Astrocyte (in vitro differentiated cells and primary cell): ENCODE results near the gene EIF3L. TPM values are rescaled to one million over a fixed set of nuclear protein-coding genes. Genes with fewer than 3 reads are reported as not detected.

Experiments used
- DNase-seq: peaks from one replicate; pipeline ENCODE4 v3.0.0-alpha.2; 2010; ENCODE audit warnings: low read depth
- FAIRE-seq: peaks from 2 replicates; lab custom pipeline; 2011; peaks lifted over from hg19 to GRCh38; lab: Jason Lieb, UNC
- H2AFZ ChIP-seq: 2 replicates; pipeline ENCODE4 v1.6.0; 2012; ENCODE audit warnings: low read depth, low read length, inconsistent platforms
- H3K27ac ChIP-seq: 2 replicates; pipeline ENCODE4 v1.5.1; 2011; ENCODE audit warnings: low read depth, low read length, inconsistent platforms
- H3K27me3 ChIP-seq: 2 replicates; pipeline ENCODE4 v1.6.0; 2011; ENCODE audit warnings: low read length, inconsistent platforms; ENCODE audit not compliant: insufficient read depth
- H3K36me3 ChIP-seq: 2 replicates; pipeline ENCODE4 v1.5.1; 2011; ENCODE audit warnings: low read length, inconsistent platforms; ENCODE audit not compliant: insufficient read depth
- H3K4me1 ChIP-seq: 2 replicates; pipeline ENCODE4 v1.5.1; 2011; ENCODE audit warnings: low read length, inconsistent platforms; ENCODE audit not compliant: insufficient read depth
- H3K4me2 ChIP-seq: 2 replicates; pipeline ENCODE4 v1.6.0; 2012; ENCODE audit warnings: low read length, inconsistent platforms
- H3K4me3 ChIP-seq: 2 replicates; pipeline ENCODE4 v1.5.1; 2011; ENCODE audit warnings: low read depth, mild to moderate bottlenecking, low read length, inconsistent platforms; ENCODE audit not compliant: insufficient read depth
- H3K79me2 ChIP-seq: 2 replicates; pipeline ENCODE4 v1.6.0; 2012; ENCODE audit warnings: mild to moderate bottlenecking, low read length, inconsistent platforms; ENCODE audit not compliant: insufficient read depth
- H3K9ac ChIP-seq: 2 replicates; pipeline ENCODE4 v1.6.0; 2012; ENCODE audit warnings: mild to moderate bottlenecking, low read length, inconsistent platforms
- H3K9me3 ChIP-seq: 2 replicates; pipeline ENCODE4 v1.5.1; 2012; ENCODE audit warnings: low read depth, mild to moderate bottlenecking, low read length, inconsistent platforms; ENCODE audit not compliant: insufficient read depth
- H4K20me1 ChIP-seq: 2 replicates; pipeline ENCODE4 v1.6.0; 2012; ENCODE audit warnings: low read length, inconsistent platforms; ENCODE audit not compliant: insufficient read depth
- H3K27ac Mint-ChIP-seq: one replicate; pipeline ENCODE4 v1.8.0; 2021; ENCODE audit warnings: mild to moderate bottlenecking, mixed read lengths; ENCODE audit not compliant: unreplicated experiment
- H3K27me3 Mint-ChIP-seq: one replicate; pipeline ENCODE4 v1.8.0; 2021; ENCODE audit warnings: low read depth, mixed read lengths; ENCODE audit not compliant: unreplicated experiment
- H3K36me3 Mint-ChIP-seq: one replicate; pipeline ENCODE4 v1.8.0; 2021; ENCODE audit warnings: low read depth, mixed read lengths; ENCODE audit not compliant: unreplicated experiment
- H3K4me1 Mint-ChIP-seq: one replicate; pipeline ENCODE4 v1.8.0; 2021; ENCODE audit warnings: low read depth, mixed read lengths; ENCODE audit not compliant: unreplicated experiment
- H3K4me3 Mint-ChIP-seq: one replicate; pipeline ENCODE4 v1.8.0; 2021; ENCODE audit warnings: mild to moderate bottlenecking, moderate library complexity, mixed read lengths; ENCODE audit not compliant: unreplicated experiment
- H3K9me3 Mint-ChIP-seq: one replicate; pipeline ENCODE4 v1.8.0; 2021; ENCODE audit warnings: mild to moderate bottlenecking, mixed read lengths; ENCODE audit not compliant: unreplicated experiment
- CTCF ChIP-seq: IDR thresholded peaks from 2 replicates; pipeline ENCODE4 v1.5.1; 2011; ENCODE audit warnings: low read depth, mild to moderate bottlenecking, inconsistent platforms, low read length, moderate library complexity; ENCODE audit not compliant: insufficient read depth
- EZH2 ChIP-seq: IDR thresholded peaks from 2 replicates; pipeline ENCODE4 v1.6.1; 2012; ENCODE audit warnings: mild to moderate bottlenecking, low read length, inconsistent platforms; ENCODE audit not compliant: insufficient read depth
- total RNA-seq: library from RNA; stranded (reverse); gene quantifications from 2 replicates; pipeline ENCODE4 v1.2.1, GENCODE V29; 2021

The EIF3L gene
- total RNA-seq, 1 donor from 2014 or later = 323 TPM

- H3K27ac Mint-ChIP-seq = no peak overlapping the region
- no peak overlapping the region for H3K4me3 Mint-ChIP-seq
- no peak overlapping the region for H3K9ac ChIP-seq
- H3K79me2 ChIP-seq = peaks cover 64% of the 10 kb centered on the region
- peaks cover 39% of the 10 kb centered on the region for H3K4me1 Mint-ChIP-seq
- H3K27me3 ChIP-seq = no peaks in the 10 kb centered on the region
- DNase-seq (no peak), FAIRE-seq (no peak)
- no peak overlapping the region for H2AFZ ChIP-seq
- H3K27me3 Mint-ChIP-seq = no peaks in the 10 kb centered on the region
- H3K27ac ChIP-seq = no peak overlapping the region
- H3K36me3 ChIP-seq = peaks cover 17% of the 10 kb centered on the region
- no peaks in the 10 kb centered on the region for H3K9me3 ChIP-seq
- TF ChIP-seq CTCF = no peak
- TF ChIP-seq EZH2 = no peak
- peaks cover 22% of the 10 kb centered on the region for H3K4me1 ChIP-seq
- peaks cover 11% of the 10 kb centered on the region for H3K36me3 Mint-ChIP-seq
- no peak overlapping the region for H3K4me2 ChIP-seq
- H4K20me1 ChIP-seq = peaks cover 59% of the 10 kb centered on the region
- no peak overlapping the region for H3K4me3 ChIP-seq
- H3K9me3 Mint-ChIP-seq = no peaks in the 10 kb centered on the region
Measured at GRCh38 chr22:37910890-37911672, 61.9 kb downstream of the EIF3L start.

GRCh38 chr22:37911697-37912096 lies 62.5 kb downstream of the EIF3L start:
- H3K27me3 ChIP-seq = no peaks in the 10 kb centered on the region
- TF ChIP-seq EZH2 = no peak
- TF ChIP-seq CTCF = no peak
- peaks cover 22% of the 10 kb centered on the region for H3K4me1 ChIP-seq
- DNase-seq (no peak), FAIRE-seq (no peak)
- H3K27ac Mint-ChIP-seq = no peak overlapping the region
- H3K9me3 Mint-ChIP-seq = no peaks in the 10 kb centered on the region
- peaks cover 21% of the 10 kb centered on the region for H3K36me3 ChIP-seq
- H4K20me1 ChIP-seq = peaks cover 63% of the 10 kb centered on the region
- peaks cover 63% of the 10 kb centered on the region for H3K79me2 ChIP-seq
- no peak overlapping the region for H3K4me3 ChIP-seq
- H3K27ac ChIP-seq = no peak overlapping the region
- H3K9ac ChIP-seq = no peak overlapping the region
- H3K4me3 Mint-ChIP-seq = no peak overlapping the region
- no peak overlapping the region for H3K4me2 ChIP-seq
- H2AFZ ChIP-seq = no peak overlapping the region
- H3K36me3 Mint-ChIP-seq = peaks cover 16% of the 10 kb centered on the region
- no peaks in the 10 kb centered on the region for H3K27me3 Mint-ChIP-seq
- no peaks in the 10 kb centered on the region for H3K9me3 ChIP-seq
- H3K4me1 Mint-ChIP-seq = peaks cover 39% of the 10 kb centered on the region

GRCh38 chr22:37912171-37912570 lies 63.0 kb downstream of the EIF3L start:
- no peak for FAIRE-seq
- Mint-ChIP-seq H3K36me3 (peaks cover 16% of the 10 kb centered on the region), H3K27me3 (no peaks in the 10 kb centered on the region), H3K4me3 (no peak overlapping the region), H3K27ac (no peak overlapping the region), H3K4me1 (peaks cover 39% of the 10 kb centered on the region), H3K9me3 (no peaks in the 10 kb centered on the region)
- Histone ChIP-seq H3K9me3 (no peaks in the 10 kb centered on the region), H3K79me2 (peaks cover 59% of the 10 kb centered on the region), H3K27me3 (no peaks in the 10 kb centered on the region), H2AFZ (no peak overlapping the region), H3K36me3 (peaks cover 23% of the 10 kb centered on the region), H3K27ac (no peak overlapping the region), H4K20me1 (peaks cover 61% of the 10 kb centered on the region), H3K4me3 (no peak overlapping the region), H3K4me1 (peaks cover 19% of the 10 kb centered on the region), H3K4me2 (no peak overlapping the region), H3K9ac (no peak overlapping the region)
- TF ChIP-seq CTCF (no peak), EZH2 (no peak)
- DNase-seq = no peak
